Measurements from ENCODE around the gene RASSF10.

DNA sequence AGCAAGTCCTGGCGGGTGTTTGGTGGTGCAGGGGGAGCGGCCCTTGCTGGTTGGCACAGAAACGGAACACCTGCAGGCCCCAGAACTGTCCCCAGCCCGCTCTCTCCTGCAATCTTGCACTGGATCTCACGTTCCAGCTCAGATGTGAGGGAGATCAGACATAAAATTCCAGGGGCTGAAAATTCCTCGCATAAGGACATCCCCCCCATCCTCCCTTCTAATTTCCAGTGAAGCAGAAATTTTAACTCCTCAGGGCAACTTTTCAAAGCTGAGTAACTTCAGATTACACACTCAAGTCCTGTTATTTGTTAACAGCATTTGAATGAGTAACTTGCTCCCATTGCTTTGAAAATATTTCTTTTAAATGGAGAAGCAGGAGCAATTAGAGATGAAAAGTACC lies 40.3 kb upstream of the RASSF10 start:
- TF ChIP-seq, protein P1, sequence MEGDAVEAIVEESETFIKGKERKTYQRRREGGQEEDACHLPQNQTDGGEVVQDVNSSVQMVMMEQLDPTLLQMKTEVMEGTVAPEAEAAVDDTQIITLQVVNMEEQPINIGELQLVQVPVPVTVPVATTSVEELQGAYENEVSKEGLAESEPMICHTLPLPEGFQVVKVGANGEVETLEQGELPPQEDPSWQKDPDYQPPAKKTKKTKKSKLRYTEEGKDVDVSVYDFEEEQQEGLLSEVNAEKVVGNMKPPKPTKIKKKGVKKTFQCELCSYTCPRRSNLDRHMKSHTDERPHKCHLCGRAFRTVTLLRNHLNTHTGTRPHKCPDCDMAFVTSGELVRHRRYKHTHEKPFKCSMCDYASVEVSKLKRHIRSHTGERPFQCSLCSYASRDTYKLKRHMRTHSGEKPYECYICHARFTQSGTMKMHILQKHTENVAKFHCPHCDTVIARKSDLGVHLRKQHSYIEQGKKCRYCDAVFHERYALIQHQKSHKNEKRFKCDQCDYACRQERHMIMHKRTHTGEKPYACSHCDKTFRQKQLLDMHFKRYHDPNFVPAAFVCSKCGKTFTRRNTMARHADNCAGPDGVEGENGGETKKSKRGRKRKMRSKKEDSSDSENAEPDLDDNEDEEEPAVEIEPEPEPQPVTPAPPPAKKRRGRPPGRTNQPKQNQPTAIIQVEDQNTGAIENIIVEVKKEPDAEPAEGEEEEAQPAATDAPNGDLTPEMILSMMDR (IDR thresholded peaks at IDR 0.05) = no peak
- no peak for TF ChIP-seq POLR2A (IDR thresholded peaks at IDR 0.05)
